Measurements from ENCODE around the gene CLCN2.

The CLCN2 gene

DNA sequence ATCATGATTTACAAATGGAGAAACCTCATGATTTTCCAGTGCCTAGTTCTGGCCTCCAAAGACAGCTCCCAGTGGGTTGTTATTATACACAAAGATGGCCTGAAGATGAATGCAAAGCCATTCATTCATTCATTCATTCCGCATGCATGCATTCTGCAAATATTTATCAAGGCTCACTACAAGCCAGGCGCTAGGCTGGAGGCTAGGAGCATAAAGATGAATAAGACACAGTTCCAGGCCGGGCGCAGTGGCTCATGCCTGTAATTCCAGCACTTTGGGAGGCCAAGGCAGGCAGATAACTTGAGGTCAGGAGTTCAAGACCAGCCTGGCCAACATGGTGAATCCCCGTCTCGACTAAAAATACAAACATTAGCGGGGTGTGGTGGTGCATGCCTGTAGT is 64.8 kb downstream of the CLCN2 start:
- Histone ChIP-seq H3K27me3 (ENCODE audit: insufficient read depth, poor library complexity, severe bottlenecking) (no peaks in the 10 kb centered on the region), H3K4me3 (ENCODE audit: severe bottlenecking) (no peak overlapping the region), H3K27ac (ENCODE audit: poor library complexity, severe bottlenecking) (no peak overlapping the region), H3K9me3 (ENCODE audit: severe bottlenecking) (no peaks in the 10 kb centered on the region), H3K4me1 (ENCODE audit: insufficient read depth, poor library complexity, severe bottlenecking) (peaks cover 6% of the 10 kb centered on the region), H3K36me3 (ENCODE audit: low read depth) (peaks cover 16% of the 10 kb centered on the region)
- DNase-seq (ENCODE audit: low spot score) (no peak), ATAC-seq (ENCODE audit: low read depth) (no peak)
- TF ChIP-seq, protein P1, sequence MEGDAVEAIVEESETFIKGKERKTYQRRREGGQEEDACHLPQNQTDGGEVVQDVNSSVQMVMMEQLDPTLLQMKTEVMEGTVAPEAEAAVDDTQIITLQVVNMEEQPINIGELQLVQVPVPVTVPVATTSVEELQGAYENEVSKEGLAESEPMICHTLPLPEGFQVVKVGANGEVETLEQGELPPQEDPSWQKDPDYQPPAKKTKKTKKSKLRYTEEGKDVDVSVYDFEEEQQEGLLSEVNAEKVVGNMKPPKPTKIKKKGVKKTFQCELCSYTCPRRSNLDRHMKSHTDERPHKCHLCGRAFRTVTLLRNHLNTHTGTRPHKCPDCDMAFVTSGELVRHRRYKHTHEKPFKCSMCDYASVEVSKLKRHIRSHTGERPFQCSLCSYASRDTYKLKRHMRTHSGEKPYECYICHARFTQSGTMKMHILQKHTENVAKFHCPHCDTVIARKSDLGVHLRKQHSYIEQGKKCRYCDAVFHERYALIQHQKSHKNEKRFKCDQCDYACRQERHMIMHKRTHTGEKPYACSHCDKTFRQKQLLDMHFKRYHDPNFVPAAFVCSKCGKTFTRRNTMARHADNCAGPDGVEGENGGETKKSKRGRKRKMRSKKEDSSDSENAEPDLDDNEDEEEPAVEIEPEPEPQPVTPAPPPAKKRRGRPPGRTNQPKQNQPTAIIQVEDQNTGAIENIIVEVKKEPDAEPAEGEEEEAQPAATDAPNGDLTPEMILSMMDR (IDR thresholded peaks at IDR 0.05; ENCODE audit: poor library complexity, severe bottlenecking): no peak

Data from RWPE2 (cell line).